HepG2 (cell line): ENCODE data around the gene SIRT7. TPM values are rescaled to one million over a fixed set of nuclear protein-coding genes. Genes with fewer than 3 reads are reported as not detected.
A peak's percentile ranks its signal among the peaks of the same experiment; 100 is the strongest.

Experiments used
- ATAC-seq: fragments of 200-7000 bp; cut with Tn5 transposase; 3 replicates; pipeline ENCODE4 v1.9.1; 2020; ENCODE audit warnings: mild to moderate bottlenecking, moderate library complexity
- BruUV-seq: library from RNA; stranded (reverse); fragments of 400-500 nt; replicated peaks from 2 replicates; lab custom pipeline; 2021; lab: Mats Ljungman, UMichigan
- CTCF ChIA-PET: fragments of 300-600 bp; formaldehyde crosslinking; extraction: SDS; loops from one replicate; lab custom pipeline; 2021; ENCODE audit warnings: low total read pairs, inconsistent platforms, low intra/inter-chr PET ratio; lab: Yijun Ruan, JAX
- POLR2A ChIA-PET: fragments of 350-600 bp; sonication (Branson Sonifier 250); formaldehyde crosslinking; loops from one replicate; lab custom pipeline; 2020; ENCODE audit warnings: antibody characterized with exemption, inconsistent platforms; lab: Yijun Ruan, JAX
- DNase-seq: peaks from one replicate; pipeline ENCODE4 v3.0.0-alpha.2; 2015; ENCODE audit warnings: low spot score
- FAIRE-seq: peaks from 3 replicates; lab custom pipeline; 2011; peaks lifted over from hg19 to GRCh38; lab: Jason Lieb, UNC
- H2AFZ ChIP-seq: one replicate; pipeline ENCODE4 v1.6.1; 2011; ENCODE audit warnings: low read length, inconsistent platforms
- H3K27ac ChIP-seq: fragments of 300-600 bp; 3 replicates; pipeline ENCODE4 v1.8.0; 2011; ENCODE audit warnings: mixed run types, mild to moderate bottlenecking, mixed read lengths, low read length, inconsistent platforms; ENCODE audit not compliant: insufficient read depth; ENCODE audit errors: extremely low read length
- H3K27me3 ChIP-seq, 2 experiments: fragments of 200-600 bp in 1 of 2; 2 replicates in 1 of 2; 3 replicates in 1 of 2; pipeline versions ENCODE4 v1.6.0 to v1.8.0; 2011; ENCODE audit warnings: low read length in 2 of 2, mild to moderate bottlenecking in 2 of 2, moderate library complexity in 2 of 2, inconsistent platforms in 1 of 2; ENCODE audit not compliant: insufficient read depth in 2 of 2, control insufficient read depth in 1 of 2
- H3K36me3 ChIP-seq, 2 experiments: fragments of 200-600 bp in 1 of 2; replicated peaks in 1 of 2; 2 replicates in 1 of 2; 3 replicates in 1 of 2; pipeline versions ENCODE4 v1.5.1 to v1.8.0; 2011; ENCODE audit warnings: low read length in 2 of 2, inconsistent platforms in 1 of 2; ENCODE audit not compliant: insufficient read depth in 2 of 2, control insufficient read depth in 1 of 2
- H3K4me1 ChIP-seq: 2 replicates; pipeline ENCODE4 v1.5.1; 2012; ENCODE audit warnings: low read length, inconsistent platforms; ENCODE audit not compliant: insufficient read depth
- H3K4me2 ChIP-seq: 2 replicates; pipeline ENCODE4 v1.6.0; 2011; ENCODE audit warnings: low read depth, low read length, inconsistent platforms
- H3K4me3 ChIP-seq, 3 experiments: fragments of 200-600 bp in 1 of 3; sonication (generic), shearing (Covaris generic) in 1 of 3; replicated peaks in 1 of 3; 2 replicates each; pipeline ENCODE4 v1.5.1; 2011 to 2016; ENCODE audit warnings: low read length in 3 of 3, inconsistent platforms in 2 of 3, low read depth in 2 of 3, mild to moderate bottlenecking in 2 of 3, control low read depth in 1 of 3, mixed read lengths in 1 of 3; ENCODE audit not compliant: insufficient read depth in 1 of 3
- H3K79me2 ChIP-seq: one replicate; pipeline ENCODE4 v1.6.1; 2011; ENCODE audit warnings: low read length, inconsistent platforms; ENCODE audit not compliant: insufficient read depth
- H3K9ac ChIP-seq: 2 replicates; pipeline ENCODE4 v1.6.0; 2011; ENCODE audit warnings: mild to moderate bottlenecking, low read depth, low read length, inconsistent platforms; ENCODE audit not compliant: insufficient read depth
- H3K9me3 ChIP-seq: 2 replicates; pipeline ENCODE4 v1.5.1; 2012; ENCODE audit warnings: mild to moderate bottlenecking, low read length
- H4K20me1 ChIP-seq: 2 replicates; pipeline ENCODE4 v1.6.0; 2011; ENCODE audit warnings: inconsistent platforms, mild to moderate bottlenecking, low read length, moderate library complexity; ENCODE audit not compliant: insufficient read depth
- BORCS8-MEF2B ChIP-seq: sonication (generic); formaldehyde crosslinking; IDR thresholded peaks from 2 replicates; pipeline ENCODE4 v1.8.0; 2022; ENCODE audit warnings: mild to moderate bottlenecking, missing genetic modification reagents
- EHMT2 ChIP-seq: fragments of 200-600 bp; sonication (generic); IDR thresholded peaks from 2 replicates; pipeline ENCODE4 v1.7.0; 2017; ENCODE audit warnings: antibody characterized with exemption, low read depth, low read length, borderline replicate concordance
- GLI4 ChIP-seq: sonication (generic); formaldehyde crosslinking; IDR thresholded peaks from 2 replicates; pipeline ENCODE4 v1.5.1; 2020; ENCODE audit warnings: missing genetic modification reagents, mild to moderate bottlenecking, moderate library complexity, borderline replicate concordance
- HOXA5 ChIP-seq: sonication (generic); formaldehyde crosslinking; IDR thresholded peaks from 2 replicates; pipeline ENCODE4 v1.4.0; 2020; ENCODE audit warnings: missing genetic modification reagents
- KDM6A ChIP-seq: IDR thresholded peaks from 2 replicates; pipeline ENCODE4 v1.6.1; 2016; ENCODE audit warnings: low read depth
- MEIS2 ChIP-seq: sonication (generic); formaldehyde crosslinking; IDR thresholded peaks from 2 replicates; pipeline ENCODE4 v1.9.0; 2021; ENCODE audit warnings: mild to moderate bottlenecking, missing genetic modification reagents
- RFX1 ChIP-seq: fragments of 450-650 bp; IDR thresholded peaks from 2 replicates; pipeline ENCODE4 v1.6.1; 2017
- RFX5 ChIP-seq: IDR thresholded peaks from 2 replicates; pipeline ENCODE4 v1.6.1; 2011; ENCODE audit warnings: low read depth, low read length, improper control_type of control experiment
- SRF ChIP-seq: IDR thresholded peaks from 2 replicates; pipeline ENCODE4 v1.6.1; 2011; ENCODE audit warnings: mild to moderate bottlenecking, low read depth, low read length, moderate library complexity
- STAG1 ChIP-seq: sonication (generic); formaldehyde crosslinking; IDR thresholded peaks from 2 replicates; pipeline ENCODE4 v1.4.0; 2020; ENCODE audit warnings: missing genetic modification reagents
- U2AF2 ChIP-seq: fragments of 200-400 bp; formaldehyde crosslinking; IDR thresholded peaks from 2 replicates; pipeline ENCODE4 v1.6.1; 2017; ENCODE audit warnings: low read depth, mild to moderate bottlenecking, low read length
- ZBTB1 ChIP-seq: sonication (generic); formaldehyde crosslinking; IDR thresholded peaks from 2 replicates; pipeline ENCODE4 v1.4.0; 2020; ENCODE audit warnings: missing genetic modification reagents, borderline replicate concordance
- ZBTB7B ChIP-seq: sonication (generic); formaldehyde crosslinking; IDR thresholded peaks from 2 replicates; pipeline ENCODE4 v1.4.0; 2020; ENCODE audit warnings: missing genetic modification reagents
- ZNF317 ChIP-seq: sonication (generic); formaldehyde crosslinking; IDR thresholded peaks from 2 replicates; pipeline ENCODE4 v1.5.0; 2020; ENCODE audit warnings: mild to moderate bottlenecking, missing genetic modification reagents
- ZNF33B ChIP-seq: sonication (generic); formaldehyde crosslinking; IDR thresholded peaks from 2 replicates; pipeline ENCODE4 v1.5.1; 2020; ENCODE audit warnings: mild to moderate bottlenecking, missing genetic modification reagents
- WGBS: methylation state at CpG from one replicate; pipeline ENCODE4 v1.1.6; 2017; ENCODE audit warnings: low lambda C conversion rate; 5-methylcytosine and 5-hydroxymethylcytosine counted together
- in situ Hi-C: cut with HindIII; loops from 2 replicates; pipeline ENCODE4 v1.10.0; 2017; ENCODE audit warnings: low pct_unique_long_range_greater_than_20kb; ENCODE audit not compliant: extremely low pct_ligation_motif_present
- intact Hi-C: fragments of 100-400 bp; cut with micrococcal nuclease; formaldehyde crosslinking; loops from one replicate; pipeline ENCODE4 v1.10.0; 2022; ENCODE audit not compliant: unreplicated experiment
- polyA plus RNA-seq, 8 experiments: library from polyadenylated mRNA; depleted of rRNA in 3 of 8; stranded (reverse) in 7 of 8; unstranded in 1 of 8; fragments of >200 nt; fragmentation: Illumina TruSeq in 4 of 8; extraction: Trizol in 4 of 8; gene quantifications; 2 replicates each; pipeline versions ENCODE4 v1.2.1 to v1.2.3, GENCODE V29; 2011 to 2016; ENCODE audit warnings: low read depth in 4 of 8, missing spikeins in 1 of 8, mixed read lengths in 1 of 8; ENCODE audit not compliant: insufficient read depth in 1 of 8
- total RNA-seq, 5 experiments: library from RNA; depleted of rRNA; stranded (reverse); fragments of >200 nt; fragmentation: Illumina TruSeq; extraction: Trizol; gene quantifications; 2 replicates each; pipeline ENCODE4 v1.2.3, GENCODE V29; 2016; ENCODE audit warnings: low read depth in 1 of 5
- TF ChIP-seq, protein P1 (sequence below): sonication (generic); formaldehyde crosslinking; IDR thresholded peaks from 2 replicates; pipeline ENCODE4 v1.8.1; 2023; ENCODE audit warnings: mild to moderate bottlenecking, missing genetic modification reagents
- TF ChIP-seq, protein P2 (sequence below): sonication (generic); formaldehyde crosslinking; IDR thresholded peaks from 2 replicates; pipeline ENCODE4 v1.4.0; 2020; ENCODE audit warnings: mild to moderate bottlenecking, low read depth, missing genetic modification reagents
- TF ChIP-seq, protein P3 (sequence below): sonication (generic); formaldehyde crosslinking; IDR thresholded peaks from 2 replicates; pipeline ENCODE4 v1.4.0; 2020; ENCODE audit warnings: missing genetic modification reagents
- TF ChIP-seq, protein P4 (sequence below): IDR thresholded peaks from 2 replicates; pipeline ENCODE4 v1.6.1; 2016; ENCODE audit warnings: control low read depth

SIRT7 gene
- total and polyA plus RNA-seq, 2 of the 13 experiments (the other 11 are each of a cell fraction or from before 2014, with no cell fraction given): 8.3 to 24.8 TPM

DNA sequence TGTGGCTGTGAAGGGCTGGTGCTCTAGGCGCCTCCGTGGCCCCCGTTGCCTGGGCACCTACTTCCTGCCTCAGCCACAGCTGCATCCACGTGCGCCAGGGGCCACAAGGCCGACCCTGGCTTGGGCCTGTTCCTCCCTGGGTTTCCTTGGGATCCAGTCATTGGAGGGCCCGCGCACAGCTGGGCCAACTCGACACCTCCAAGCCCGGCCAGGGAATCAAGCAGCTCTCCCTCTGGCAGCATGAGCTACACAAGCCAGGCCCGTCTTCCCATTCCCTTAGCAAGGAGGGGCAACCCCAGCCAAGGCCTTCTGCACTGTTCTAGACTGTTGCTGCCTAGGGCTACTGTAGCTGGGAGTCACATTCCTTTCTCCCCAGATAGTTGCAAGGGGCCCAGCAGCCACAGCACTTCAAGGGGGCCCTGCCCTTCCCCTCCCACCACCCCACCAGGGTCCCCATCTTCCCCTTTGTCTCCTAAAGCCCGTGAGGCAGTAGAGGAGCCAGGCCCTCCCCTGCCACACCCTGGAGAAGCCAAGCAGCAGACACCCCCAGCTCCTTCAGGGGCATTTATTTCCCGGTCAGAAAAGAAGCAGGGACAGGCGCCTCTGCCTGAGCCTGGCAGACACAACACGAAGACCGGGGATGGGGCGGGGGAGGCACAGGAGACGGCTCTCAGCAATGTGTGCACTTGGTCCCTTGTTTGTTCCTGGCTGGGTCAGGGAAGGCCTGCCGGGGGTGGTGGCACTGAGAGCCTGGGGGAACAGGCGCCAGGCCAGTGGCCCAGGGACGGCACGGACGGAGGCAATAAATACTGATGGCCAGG, 50.6 kb downstream of the SIRT7 start:
- H3K27ac ChIP-seq: peak overlapping the region; percentile 61
- H2AFZ ChIP-seq: no peak overlapping the region
- H3K4me2 ChIP-seq: no peak overlapping the region
- no peaks in the 10 kb centered on the region for H3K9me3 ChIP-seq
- peaks cover 89% of the 10 kb centered on the region for H3K4me1 ChIP-seq
- FAIRE-seq (no peak), DNase-seq (peak; percentile 50), ATAC-seq (peak; percentile 9)
- H4K20me1 ChIP-seq: peaks cover 53% of the 10 kb centered on the region; the same call in 1 of the 2 replicates
- H3K79me2 ChIP-seq: peaks cover 45% of the 10 kb centered on the region
- in situ Hi-C loops: no loop called here
- no peaks in the 10 kb centered on the region for H3K27me3 ChIP-seq
- no peak overlapping the region for H3K4me3 ChIP-seq
- ChIA-PET CTCF (no interaction called here), POLR2A (interaction anchor here (0.6 to 3.8 kb wide), 13 partner anchors 9 to 237 kb away, joined by 3 to 15 read pairs (median 3); partner anchors contain the start of genes CENPX, LRRC45 and MCRIP1)
- BruUV-seq: no TSS peak
- peaks cover 18 to 39% of the 10 kb centered on the region in 2 experiments for H3K36me3 ChIP-seq
- H3K9ac ChIP-seq: peak overlapping the region; percentile 1; the same call in 1 of the 2 replicates
- intact Hi-C loops: loop anchor here (5.0 kb wide), 1 partner anchor 155 kb away; the partner anchor contains the start of genes CENPX and LRRC45
- 80% methylated on average over 23 of the region's 23 CpGs for WGBS
- TF ChIP-seq KDM6A (CRISPR knock-in tag): no peak
- TF ChIP-seq ZBTB1: no peak
- TF ChIP-seq MEIS2: no peak; the same call in 1 of the 2 replicates
- no peak for TF ChIP-seq STAG1 (CRISPR knock-in tag)
- no peak for TF ChIP-seq EHMT2
- TF ChIP-seq, protein P1, sequence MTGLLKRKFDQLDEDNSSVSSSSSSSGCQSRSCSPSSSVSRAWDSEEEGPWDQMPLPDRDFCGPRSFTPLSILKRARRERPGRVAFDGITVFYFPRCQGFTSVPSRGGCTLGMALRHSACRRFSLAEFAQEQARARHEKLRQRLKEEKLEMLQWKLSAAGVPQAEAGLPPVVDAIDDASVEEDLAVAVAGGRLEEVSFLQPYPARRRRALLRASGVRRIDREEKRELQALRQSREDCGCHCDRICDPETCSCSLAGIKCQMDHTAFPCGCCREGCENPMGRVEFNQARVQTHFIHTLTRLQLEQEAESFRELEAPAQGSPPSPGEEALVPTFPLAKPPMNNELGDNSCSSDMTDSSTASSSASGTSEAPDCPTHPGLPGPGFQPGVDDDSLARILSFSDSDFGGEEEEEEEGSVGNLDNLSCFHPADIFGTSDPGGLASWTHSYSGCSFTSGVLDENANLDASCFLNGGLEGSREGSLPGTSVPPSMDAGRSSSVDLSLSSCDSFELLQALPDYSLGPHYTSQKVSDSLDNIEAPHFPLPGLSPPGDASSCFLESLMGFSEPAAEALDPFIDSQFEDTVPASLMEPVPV (CRISPR knock-in tag): 0 out of 2 replicates have a peak, but pooled peaks have one; percentile 34
- TF ChIP-seq RFX1: no peak
- TF ChIP-seq SRF: no peak
- 0 out of 2 replicates have a peak, but pooled peaks have one; percentile 6 for TF ChIP-seq ZNF317 (CRISPR knock-in tag)
- peak; percentile 87 for TF ChIP-seq BORCS8-MEF2B (CRISPR knock-in tag)
- peak; percentile 15; the same call in 1 of the 2 replicates for TF ChIP-seq ZBTB7B (CRISPR knock-in tag)
- peak; percentile 51; the same call in 1 of the 2 replicates for TF ChIP-seq ZNF33B (CRISPR knock-in tag)
- TF ChIP-seq, protein P2, sequence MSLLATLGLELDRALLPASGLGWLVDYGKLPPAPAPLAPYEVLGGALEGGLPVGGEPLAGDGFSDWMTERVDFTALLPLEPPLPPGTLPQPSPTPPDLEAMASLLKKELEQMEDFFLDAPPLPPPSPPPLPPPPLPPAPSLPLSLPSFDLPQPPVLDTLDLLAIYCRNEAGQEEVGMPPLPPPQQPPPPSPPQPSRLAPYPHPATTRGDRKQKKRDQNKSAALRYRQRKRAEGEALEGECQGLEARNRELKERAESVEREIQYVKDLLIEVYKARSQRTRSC (CRISPR knock-in tag): peak; percentile 64; the same call in 1 of the 2 replicates
- no peak for TF ChIP-seq RFX5
- TF ChIP-seq U2AF2: peak; percentile 91
- peak; percentile 6; the same call in 1 of the 2 replicates for TF ChIP-seq HOXA5 (CRISPR knock-in tag)
- TF ChIP-seq GLI4: peak; percentile 73; the same call in 1 of the 2 replicates
- TF ChIP-seq, protein P3, sequence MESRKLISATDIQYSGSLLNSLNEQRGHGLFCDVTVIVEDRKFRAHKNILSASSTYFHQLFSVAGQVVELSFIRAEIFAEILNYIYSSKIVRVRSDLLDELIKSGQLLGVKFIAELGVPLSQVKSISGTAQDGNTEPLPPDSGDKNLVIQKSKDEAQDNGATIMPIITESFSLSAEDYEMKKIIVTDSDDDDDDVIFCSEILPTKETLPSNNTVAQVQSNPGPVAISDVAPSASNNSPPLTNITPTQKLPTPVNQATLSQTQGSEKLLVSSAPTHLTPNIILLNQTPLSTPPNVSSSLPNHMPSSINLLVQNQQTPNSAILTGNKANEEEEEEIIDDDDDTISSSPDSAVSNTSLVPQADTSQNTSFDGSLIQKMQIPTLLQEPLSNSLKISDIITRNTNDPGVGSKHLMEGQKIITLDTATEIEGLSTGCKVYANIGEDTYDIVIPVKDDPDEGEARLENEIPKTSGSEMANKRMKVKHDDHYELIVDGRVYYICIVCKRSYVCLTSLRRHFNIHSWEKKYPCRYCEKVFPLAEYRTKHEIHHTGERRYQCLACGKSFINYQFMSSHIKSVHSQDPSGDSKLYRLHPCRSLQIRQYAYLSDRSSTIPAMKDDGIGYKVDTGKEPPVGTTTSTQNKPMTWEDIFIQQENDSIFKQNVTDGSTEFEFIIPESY (CRISPR knock-in tag): peak; percentile 90
- TF ChIP-seq, protein P4, sequence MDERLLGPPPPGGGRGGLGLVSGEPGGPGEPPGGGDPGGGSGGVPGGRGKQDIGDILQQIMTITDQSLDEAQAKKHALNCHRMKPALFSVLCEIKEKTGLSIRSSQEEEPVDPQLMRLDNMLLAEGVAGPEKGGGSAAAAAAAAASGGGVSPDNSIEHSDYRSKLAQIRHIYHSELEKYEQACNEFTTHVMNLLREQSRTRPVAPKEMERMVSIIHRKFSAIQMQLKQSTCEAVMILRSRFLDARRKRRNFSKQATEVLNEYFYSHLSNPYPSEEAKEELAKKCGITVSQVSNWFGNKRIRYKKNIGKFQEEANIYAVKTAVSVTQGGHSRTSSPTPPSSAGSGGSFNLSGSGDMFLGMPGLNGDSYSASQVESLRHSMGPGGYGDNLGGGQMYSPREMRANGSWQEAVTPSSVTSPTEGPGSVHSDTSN (CRISPR knock-in tag): no peak
